Renal cortical epithelial cell (primary cell): ENCODE measurements around the gene CBL. TPM values are rescaled to one million over a fixed set of nuclear protein-coding genes. Genes with fewer than 3 reads are reported as not detected.
A peak's percentile ranks its signal among the peaks of the same experiment; 100 is the strongest.

Experiments
- DNase-seq: peaks from one replicate; pipeline ENCODE4 v3.0.0-alpha.2; 2011; ENCODE audit warnings: low read depth
- total RNA-seq: library from RNA; depleted of rRNA; stranded (reverse); fragments of >200 nt; gene quantifications from 2 replicates; pipeline ENCODE4 v1.2.3, GENCODE V29; 2014

Gene CBL
- total RNA-seq, 1 donor from 2014 or later, result 22.8 TPM

DNA sequence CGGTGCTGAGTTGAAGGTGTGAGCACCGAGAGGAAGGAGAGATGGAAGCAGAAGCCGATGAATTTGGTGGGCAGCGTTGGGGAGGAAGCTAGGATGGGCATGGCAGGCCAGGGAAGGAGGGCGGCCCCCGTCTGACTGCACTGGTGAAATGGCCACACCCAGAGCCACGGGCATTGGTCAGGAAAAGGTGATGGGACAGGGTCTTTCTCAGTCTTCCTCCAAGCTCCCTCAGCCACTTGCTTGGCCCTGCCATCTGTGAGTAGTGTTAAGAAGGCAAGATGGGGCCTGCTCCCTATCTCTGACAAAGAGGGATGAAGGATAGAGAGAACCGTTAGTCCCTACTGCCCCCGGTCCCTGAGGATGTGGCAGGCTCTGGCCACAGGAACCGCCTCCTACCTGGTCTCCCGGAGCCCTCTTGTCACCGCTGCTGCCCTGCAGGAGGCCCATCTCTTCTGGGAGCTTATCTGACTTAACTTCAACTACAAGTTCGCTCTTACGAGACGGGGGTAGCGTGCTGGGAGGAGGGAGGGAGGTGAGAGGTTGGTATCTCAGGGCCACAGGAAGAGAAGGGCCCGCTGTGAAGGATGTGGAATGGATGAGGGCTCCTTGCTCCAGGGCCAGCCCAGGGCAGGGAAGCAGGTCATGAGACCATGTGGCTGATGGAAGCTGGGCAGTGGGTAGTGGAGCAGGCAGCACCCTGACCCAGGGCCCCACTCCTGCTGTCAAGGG, 104.0 kb downstream of the CBL start:
- no peak for DNase-seq

- DNase-seq, result no peak
These were observed 104.5 kb downstream of the CBL start for GRCh38 chr11:119310682-119311052.

- DNase-seq, result no peak
These were observed 108.6 kb downstream of the CBL start for GRCh38 chr11:119314726-119315125.

- peak; percentile 15 for DNase-seq
These were observed 109.2 kb downstream of the CBL start for GRCh38 chr11:119315131-119316015.

DNA sequence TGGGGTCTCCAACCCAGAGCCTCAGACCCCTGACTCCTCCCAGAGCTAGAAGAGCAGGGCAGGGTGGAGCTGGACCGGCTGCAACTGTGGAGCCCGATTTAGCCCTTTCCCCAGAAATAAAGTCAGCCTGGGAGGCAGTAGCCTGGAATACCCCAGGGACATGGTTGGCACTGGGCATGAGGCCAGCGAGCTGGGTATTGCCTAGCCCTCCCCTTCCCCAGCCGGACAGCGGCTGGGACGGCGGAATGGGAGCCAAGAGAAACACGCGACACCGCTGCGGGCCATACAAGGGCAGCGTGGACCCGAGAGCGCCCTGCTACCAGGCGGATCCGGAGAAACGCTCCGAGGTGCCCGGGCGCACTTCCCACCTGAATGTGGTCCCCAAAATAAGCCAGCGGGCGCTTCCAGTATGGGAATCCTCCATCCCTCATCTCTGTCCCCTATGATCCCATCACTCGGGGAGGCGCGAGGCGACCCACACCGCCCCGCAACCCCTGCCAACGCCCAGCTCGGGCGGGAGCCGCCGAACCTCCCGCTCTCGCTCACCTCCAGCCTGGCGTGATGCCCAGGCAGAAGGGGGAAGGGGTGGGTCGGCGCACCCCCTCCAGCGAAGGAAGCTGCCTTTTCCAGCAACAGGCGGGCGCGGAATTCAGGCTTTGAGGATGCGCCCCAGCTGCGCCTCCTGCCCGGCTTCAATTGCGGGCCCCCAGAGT, 110.0 kb downstream of the CBL start:
- peak; percentile 19 for DNase-seq

DNA sequence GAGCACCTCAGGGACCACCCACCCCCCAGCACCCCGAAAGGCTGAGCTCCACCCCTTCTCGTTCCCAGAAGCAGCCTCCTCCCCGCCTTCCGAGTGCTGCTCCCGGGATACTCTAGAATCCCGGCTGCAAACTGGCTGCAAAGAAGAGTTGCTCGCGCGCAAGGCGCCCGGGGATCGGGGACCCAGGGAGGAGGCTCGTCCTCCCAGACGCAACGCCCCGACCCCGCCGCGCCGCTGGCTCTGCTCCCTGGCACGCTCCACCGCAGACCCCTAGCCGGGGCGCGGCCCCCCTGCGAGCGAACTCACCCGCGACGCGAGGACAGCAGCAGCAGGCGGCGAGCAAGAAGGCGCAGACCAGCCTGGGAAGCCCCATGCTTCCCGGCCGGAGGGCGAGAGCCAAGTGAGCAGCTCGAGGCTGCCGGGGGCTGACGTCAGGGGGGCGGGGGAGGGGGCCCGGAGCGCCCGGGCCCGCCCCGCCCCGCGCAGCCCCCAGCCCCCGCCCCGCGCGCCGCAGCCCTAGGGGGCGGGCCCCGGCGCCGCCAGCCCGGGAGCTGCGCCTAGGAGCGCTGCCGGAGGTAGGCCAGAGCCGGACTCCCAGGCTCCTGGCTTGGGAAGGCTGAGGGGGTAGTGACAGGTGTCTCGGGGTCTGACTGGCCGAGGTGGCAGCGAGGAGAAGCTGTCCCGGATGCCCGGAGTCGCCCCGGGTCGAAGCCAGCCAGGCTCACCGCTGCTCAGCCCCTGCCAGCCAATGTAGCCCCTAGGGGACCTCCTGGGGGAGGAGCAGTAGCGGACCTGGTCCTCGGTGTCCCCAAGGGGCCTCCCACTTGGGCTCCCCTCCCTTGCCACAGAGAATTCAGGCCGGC, 110.8 kb downstream of the CBL start, which contains the start of gene MCAM:
TSS of gene MCAM (minus strand) at position 402 of the 863 bp plus-strand sequence. CDS start at position 373, 29 bp downstream.
- no peak for DNase-seq

GRCh38 chr11:119317592-119318239, 111.6 kb downstream of the CBL start:
- no peak for DNase-seq

DNA sequence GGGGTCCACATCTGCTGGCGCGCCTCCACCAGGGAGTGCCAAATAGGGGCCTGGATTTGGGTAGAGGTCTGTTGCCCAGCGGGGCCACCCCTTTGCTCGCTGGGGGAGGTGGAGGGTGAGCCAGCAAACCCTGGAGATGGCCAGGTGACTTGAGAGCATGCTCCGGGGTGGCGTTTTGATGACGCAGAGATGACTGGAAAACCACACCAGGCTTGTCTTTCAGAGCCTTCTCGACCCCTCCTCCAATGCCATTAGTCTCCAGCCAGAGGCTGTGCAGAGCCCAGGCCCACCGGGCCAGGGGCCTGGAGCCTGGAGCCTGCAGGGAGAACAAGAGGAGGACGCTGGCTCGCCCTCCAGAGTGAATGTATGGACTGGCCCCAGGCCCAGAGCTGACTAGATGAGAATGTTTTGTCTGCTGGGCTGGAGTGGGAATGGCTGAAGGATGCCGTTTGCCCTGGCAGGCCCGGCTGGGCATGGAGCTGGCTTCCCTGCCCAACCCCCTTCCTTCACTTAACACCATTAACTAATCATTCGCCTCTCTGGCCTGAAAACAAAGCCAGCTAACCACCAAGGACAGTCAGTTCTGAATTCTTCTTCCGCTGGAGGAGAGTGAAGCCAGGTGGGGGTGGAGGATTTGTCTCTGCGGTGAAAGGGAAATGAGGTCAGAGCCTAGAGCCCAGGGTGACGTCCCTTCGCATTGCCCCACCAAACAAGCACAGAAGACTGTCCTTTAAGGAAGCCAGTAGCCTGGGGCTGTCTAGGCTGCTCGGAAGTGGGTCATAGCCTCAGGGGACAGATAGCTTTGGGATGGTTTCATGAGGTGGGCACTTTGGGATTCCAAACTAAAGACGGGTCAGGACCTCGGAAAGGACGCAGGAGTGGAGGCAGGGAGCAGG, 112.3 kb downstream of the CBL start:
- peak; percentile 87 for DNase-seq

DNA sequence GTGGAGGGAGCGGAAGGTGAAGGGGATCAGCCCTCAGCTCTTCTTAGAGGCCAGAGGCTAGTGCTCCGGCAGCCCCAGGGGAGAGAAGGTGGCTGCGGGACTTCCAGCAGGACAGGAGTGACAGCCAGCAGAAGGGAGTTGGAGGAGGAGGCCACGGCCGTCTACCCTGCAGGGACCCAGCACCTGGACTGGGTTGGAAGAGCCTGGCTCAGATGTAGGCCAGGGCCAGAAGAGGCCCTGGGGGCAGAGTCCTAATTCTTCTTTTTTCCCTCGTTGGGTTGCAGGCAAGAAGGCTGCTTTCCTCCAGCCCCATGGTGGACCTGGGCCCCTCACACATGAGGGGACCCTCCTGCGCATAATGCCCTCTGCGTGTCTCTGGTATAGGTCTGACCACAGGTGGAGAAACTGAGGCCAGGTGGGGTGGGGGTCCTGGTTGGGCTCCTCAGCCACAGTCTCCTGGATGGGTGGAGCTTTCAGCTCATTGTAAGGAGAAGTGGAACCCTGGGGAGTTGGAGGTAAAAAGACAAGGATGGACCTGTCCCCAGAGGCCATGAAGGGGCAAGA, 113.1 kb downstream of the CBL start:
- DNase-seq, result no peak

DNA sequence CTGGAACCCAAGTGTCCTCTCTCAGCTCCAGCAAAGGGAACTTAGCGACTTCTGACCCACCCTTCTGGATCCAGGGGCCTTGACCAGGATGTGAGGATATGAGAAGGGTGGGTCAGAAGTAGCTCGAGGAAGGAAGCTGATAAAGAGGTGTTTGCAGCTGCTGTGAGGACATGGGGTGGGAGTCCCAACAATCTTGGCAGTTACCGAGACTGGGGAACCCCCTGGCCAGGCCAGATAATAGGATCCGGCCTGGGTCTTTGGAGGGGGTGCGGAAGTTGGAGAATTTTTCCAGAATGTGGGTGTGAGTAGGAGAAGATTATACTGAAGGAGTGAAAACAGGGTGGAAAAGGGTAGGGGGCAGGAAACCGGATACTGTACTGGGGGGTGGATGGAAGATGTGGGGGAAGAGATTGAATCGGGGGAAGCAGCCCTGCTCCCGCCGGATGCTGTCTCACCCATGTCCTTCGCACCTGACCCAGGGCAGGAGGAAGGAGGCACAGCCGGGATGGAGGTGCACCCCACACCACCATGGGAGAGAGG, 113.6 kb downstream of the CBL start:
- no peak for DNase-seq

- no peak for DNase-seq
These were observed 114.2 kb downstream of the CBL start for GRCh38 chr11:119320240-119320775.

DNA sequence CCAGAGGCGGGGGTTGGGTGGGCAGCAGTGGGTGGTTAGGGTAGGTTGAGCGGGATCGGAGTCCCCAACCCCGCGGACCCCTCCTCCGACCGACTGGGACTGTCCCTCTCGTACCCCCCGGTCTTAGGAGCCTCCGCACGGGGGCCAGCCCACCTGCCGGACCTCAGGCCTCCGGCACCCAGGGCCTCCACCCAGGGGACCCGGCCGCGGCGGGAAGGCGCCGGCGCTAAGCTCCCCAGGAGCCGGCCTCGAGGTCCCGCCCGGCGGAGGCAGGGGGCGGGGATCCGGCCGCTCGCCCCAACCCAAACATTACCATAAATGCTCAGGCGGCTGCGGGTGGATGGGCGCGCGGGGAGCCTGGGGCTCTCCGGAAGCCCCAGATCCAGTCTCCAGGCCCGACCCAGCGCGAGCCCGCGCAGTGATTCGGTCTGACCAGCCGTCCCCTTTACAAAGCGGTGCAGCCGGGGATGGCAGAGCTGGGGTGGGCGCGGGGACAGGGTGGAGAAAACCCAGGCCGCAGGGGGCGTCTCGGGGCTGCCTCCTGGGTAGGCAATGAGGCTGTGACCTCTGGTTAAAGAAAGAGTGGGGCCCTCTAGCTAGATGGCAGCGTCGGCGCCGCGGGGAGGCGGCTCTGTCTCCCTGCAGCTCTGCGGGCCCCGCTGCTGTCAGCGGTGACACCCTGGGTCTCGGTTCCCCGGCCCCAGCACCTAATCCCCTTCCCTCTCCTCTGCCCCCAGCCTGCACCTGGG, 114.8 kb downstream of the CBL start:
- DNase-seq, result peak; percentile 26

DNA sequence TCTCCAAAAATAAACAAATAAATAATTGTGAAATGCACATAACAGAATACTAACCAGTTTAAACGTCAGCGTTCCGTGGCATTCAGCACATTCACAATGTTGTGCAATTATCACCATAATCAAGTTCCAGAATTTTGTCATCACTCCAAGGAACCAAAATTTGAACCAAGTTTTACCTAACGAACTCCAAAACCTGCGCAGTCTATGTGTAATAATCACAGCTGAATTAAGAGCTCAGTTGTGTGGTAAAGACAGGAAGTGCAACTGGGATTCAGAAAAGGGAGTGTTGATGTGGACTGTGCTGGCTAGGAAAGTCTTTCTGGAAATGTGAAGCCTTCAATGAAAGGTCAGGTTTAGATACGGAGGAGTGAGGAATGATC, 116.2 kb downstream of the CBL start:
- no peak for DNase-seq

- no peak for DNase-seq
These were observed 116.9 kb downstream of the CBL start for GRCh38 chr11:119322921-119323531.

GRCh38 chr11:119323532-119324033, 117.4 kb downstream of the CBL start:
- DNase-seq, result peak; percentile 57

- DNase-seq, result no peak
These were observed 118.0 kb downstream of the CBL start for GRCh38 chr11:119324189-119324588.

GRCh38 chr11:119329320-119329719, 123.2 kb downstream of the CBL start:
- DNase-seq, result no peak

- DNase-seq, result no peak
These were observed 124.1 kb downstream of the CBL start for GRCh38 chr11:119330237-119330636.
